Kidney glomerular epithelial cell (primary cell): ENCODE measurements around the gene PLA2G5.
"Not testable (repeated sequence)": the region's sequence is repeated elsewhere in the genome, so short reads cannot be mapped to it uniquely, and the experiment has no call there.

Experiments
- DNase-seq: peaks from one replicate; lab custom pipeline; 2025; lab: John Stamatoyannopoulos, UW

PLA2G5 gene

GRCh38 chr1:20069874-20070273 lies at the start of gene PLA2G5:
Gene PLA2G5 (plus strand): TSS chr1:20070194. CDS start chr1:20084831, 14,637 bp downstream.
- no peak for DNase-seq

GRCh38 chr1:20028125-20028524 lies 41.9 kb upstream of the PLA2G5 start:
- DNase-seq = no peak

GRCh38 chr1:20028726-20029125 lies 41.3 kb upstream of the PLA2G5 start:
- DNase-seq = no peak

- DNase-seq = no peak
Observed at GRCh38 chr1:20029178-20029912, 40.6 kb upstream of the PLA2G5 start.

GRCh38 chr1:20030436-20031151 lies 39.4 kb upstream of the PLA2G5 start:
- not testable (repeated sequence) for DNase-seq

- DNase-seq = no peak
Observed at GRCh38 chr1:20031161-20031560, 38.8 kb upstream of the PLA2G5 start.

GRCh38 chr1:20031836-20032235 lies 38.2 kb upstream of the PLA2G5 start:
- no peak for DNase-seq

- DNase-seq = no peak
Observed at GRCh38 chr1:20032425-20032824, 37.6 kb upstream of the PLA2G5 start.

GRCh38 chr1:20033420-20033819 lies 36.6 kb upstream of the PLA2G5 start:
- no peak for DNase-seq

GRCh38 chr1:20035114-20035513 lies 34.9 kb upstream of the PLA2G5 start:
- no peak for DNase-seq

GRCh38 chr1:20037877-20038276 lies 32.1 kb upstream of the PLA2G5 start:
- DNase-seq = no peak

- no peak for DNase-seq
Observed at GRCh38 chr1:20047096-20047495, 22.9 kb upstream of the PLA2G5 start.

GRCh38 chr1:20048563-20048962 lies 21.4 kb upstream of the PLA2G5 start:
- no peak for DNase-seq

- DNase-seq = not testable (repeated sequence)
Observed at GRCh38 chr1:20049056-20049798, 20.8 kb upstream of the PLA2G5 start.

- no peak for DNase-seq
Observed at GRCh38 chr1:20051218-20051829, 18.7 kb upstream of the PLA2G5 start.

- DNase-seq = no peak
Observed at GRCh38 chr1:20052386-20052785, 17.6 kb upstream of the PLA2G5 start.

GRCh38 chr1:20057886-20058420 lies 12.0 kb upstream of the PLA2G5 start:
- DNase-seq = no peak

- peak; percentile 52 for DNase-seq
Observed at GRCh38 chr1:20058531-20058930, 11.5 kb upstream of the PLA2G5 start.

GRCh38 chr1:20059847-20060246 lies 10.1 kb upstream of the PLA2G5 start:
- DNase-seq = no peak

- DNase-seq = not testable (repeated sequence)
Observed at GRCh38 chr1:20060791-20061190, 9.2 kb upstream of the PLA2G5 start.

GRCh38 chr1:20061866-20062265 lies 8.1 kb upstream of the PLA2G5 start:
- DNase-seq = no peak

- DNase-seq = peak; percentile 47
Observed at GRCh38 chr1:20063861-20064292, 6.1 kb upstream of the PLA2G5 start.
